Erythroblast (primary cell): ENCODE data around the gene HBZ.
"Not testable (repeated sequence)": the region's sequence is repeated elsewhere in the genome, so short reads cannot be mapped to it uniquely, and the experiment has no call there.

Experiments
- DNase-seq, 2 experiments: peaks; one replicate each; lab custom pipeline; 2025; lab: John Stamatoyannopoulos, UW
- GATA1 ChIP-seq: IDR thresholded peaks from 2 replicates; pipeline ENCODE4 v1.6.1; 2011; ENCODE audit warnings: low read depth, mild to moderate bottlenecking, control low read depth, low read length, moderate library complexity
- POLR2A ChIP-seq: IDR thresholded peaks from 2 replicates; pipeline ENCODE4 v1.6.1; 2011; ENCODE audit warnings: mild to moderate bottlenecking, low read length

HBZ gene

GRCh38 chr16:120756-121155, 31.7 kb upstream of the HBZ start:
- TF ChIP-seq POLR2A (no peak), GATA1 (no peak)
- DNase-seq = peak; percentile 43 to 57

GRCh38 chr16:122361-122760, 30.1 kb upstream of the HBZ start:
- DNase-seq = no peak
- TF ChIP-seq GATA1 (no peak), POLR2A (no peak)

GRCh38 chr16:123558-124350, 28.7 kb upstream of the HBZ start:
- DNase-seq = not testable (repeated sequence)

GRCh38 chr16:125011-125410, 27.4 kb upstream of the HBZ start:
- DNase-seq = no peak
- TF ChIP-seq POLR2A (no peak), GATA1 (no peak)

- no peak for DNase-seq
- no peak for TF ChIP-seq GATA1
- no peak for TF ChIP-seq POLR2A
Observed at GRCh38 chr16:129075-129474, 23.4 kb upstream of the HBZ start.

GRCh38 chr16:130533-131173, 21.8 kb upstream of the HBZ start:
- no peak for TF ChIP-seq GATA1
- no peak for TF ChIP-seq POLR2A
- DNase-seq = no peak

GRCh38 chr16:132120-132519, 20.3 kb upstream of the HBZ start:
- TF ChIP-seq POLR2A (no peak), GATA1 (no peak)
- no peak for DNase-seq

- TF ChIP-seq GATA1 (no peak), POLR2A (no peak)
Observed at GRCh38 chr16:133716-134115, 18.7 kb upstream of the HBZ start.

GRCh38 chr16:138049-138417, 14.4 kb upstream of the HBZ start:
- TF ChIP-seq POLR2A (no peak), GATA1 (no peak)
- peak; percentile 65 to 66 for DNase-seq

More at GRCh38 chr16:133716-134115, 18.7 kb upstream of the HBZ start:
- DNase-seq = peak; percentile 51 to 78

GRCh38 chr16:140175-140857, 12.1 kb upstream of the HBZ start:
- TF ChIP-seq GATA1 (no peak), POLR2A (no peak)
- DNase-seq = no peak

- peak; percentile 52 to 65 for DNase-seq
- TF ChIP-seq GATA1 = no peak
- TF ChIP-seq POLR2A = no peak
Observed at GRCh38 chr16:142405-142967, 10.0 kb upstream of the HBZ start.

- DNase-seq = peak; percentile 93 to 97
- TF ChIP-seq GATA1 (peak; percentile 54), POLR2A (peak; percentile 58)
Observed at GRCh38 chr16:143047-143446, 9.4 kb upstream of the HBZ start.

GRCh38 chr16:143456-143855, 9.0 kb upstream of the HBZ start:
- no peak for DNase-seq
- TF ChIP-seq POLR2A (peak; percentile 37), GATA1 (no peak)

- peak in 1 of 2 experiments; percentile 52 for DNase-seq
- TF ChIP-seq POLR2A (no peak), GATA1 (no peak)
Observed at GRCh38 chr16:144797-145252, 7.6 kb upstream of the HBZ start.

- no peak for TF ChIP-seq POLR2A
- no peak for TF ChIP-seq GATA1
- no peak for DNase-seq
Observed at GRCh38 chr16:146646-147045, 5.8 kb upstream of the HBZ start.
